HL-60 (cell line): ENCODE data around the gene DELE1.

Source experiments
- DNase-seq, 2 experiments: peaks; one replicate each; pipeline ENCODE4 v3.0.0-alpha.2; 2010 to 2020; ENCODE audit warnings: low read depth in 1 of 2, low spot score in 1 of 2
- H3K27ac ChIP-seq: fragments of 250-450 bp; sonication (Bioruptor Pico); replicated peaks from 2 replicates; pipeline ENCODE4 v1.5.1; 2020; ENCODE audit warnings: mild to moderate bottlenecking, moderate library complexity
- H3K27me3 ChIP-seq: fragments of 250-450 bp; sonication (Bioruptor Pico); 2 replicates; pipeline ENCODE4 v1.5.1; 2021; ENCODE audit warnings: mild to moderate bottlenecking, moderate library complexity; ENCODE audit not compliant: insufficient read depth, poor library complexity, severe bottlenecking
- H3K4me3 ChIP-seq: replicated peaks from 2 replicates; pipeline ENCODE4 v1.5.1; 2011; ENCODE audit warnings: mild to moderate bottlenecking, control low read depth, low read length; ENCODE audit not compliant: insufficient read depth
- GABPA ChIP-seq: IDR thresholded peaks from 2 replicates; pipeline ENCODE4 v1.6.1; 2012; ENCODE audit warnings: low read depth
- POLR2AphosphoS5 ChIP-seq: IDR thresholded peaks from 2 replicates; pipeline ENCODE4 v1.6.1; 2012; ENCODE audit warnings: low read depth
- SPI1 ChIP-seq: IDR thresholded peaks from 2 replicates; pipeline ENCODE4 v1.6.1; 2012; ENCODE audit warnings: low read depth, mild to moderate bottlenecking, borderline replicate concordance
- TF ChIP-seq, protein P1 (sequence below): IDR thresholded peaks from one replicate; pipeline ENCODE4 v1.5.1; 2011; ENCODE audit warnings: low read length, control low read depth, inconsistent platforms; ENCODE audit not compliant: insufficient read depth
- TF ChIP-seq, protein P2 (sequence below): IDR thresholded peaks from 2 replicates; pipeline ENCODE4 v1.6.1; 2012; ENCODE audit warnings: low read depth; ENCODE audit not compliant: insufficient replicate concordance

Gene DELE1

DNA sequence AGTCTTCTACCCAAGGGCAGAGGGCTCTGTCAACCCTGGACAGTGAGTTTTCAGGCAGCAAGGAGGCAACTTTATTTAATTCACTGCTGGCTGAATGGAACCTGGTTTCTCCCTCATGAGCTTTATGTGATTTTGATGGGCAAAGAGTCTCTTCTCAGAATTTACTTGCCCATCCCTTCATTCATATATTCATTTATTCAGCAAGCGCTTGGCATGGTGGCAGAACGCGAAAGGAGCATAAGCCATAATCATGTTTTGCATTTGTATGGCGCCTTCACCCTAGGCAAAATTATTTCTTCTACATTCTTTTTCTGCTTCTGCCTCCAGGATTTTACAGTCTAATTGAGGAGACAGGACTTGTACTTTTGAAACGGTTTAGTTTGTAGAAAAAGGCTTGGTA lies 8.0 kb downstream of the DELE1 start:
- no peaks in the 10 kb centered on the region for H3K27me3 ChIP-seq
- TF ChIP-seq, protein P1, sequence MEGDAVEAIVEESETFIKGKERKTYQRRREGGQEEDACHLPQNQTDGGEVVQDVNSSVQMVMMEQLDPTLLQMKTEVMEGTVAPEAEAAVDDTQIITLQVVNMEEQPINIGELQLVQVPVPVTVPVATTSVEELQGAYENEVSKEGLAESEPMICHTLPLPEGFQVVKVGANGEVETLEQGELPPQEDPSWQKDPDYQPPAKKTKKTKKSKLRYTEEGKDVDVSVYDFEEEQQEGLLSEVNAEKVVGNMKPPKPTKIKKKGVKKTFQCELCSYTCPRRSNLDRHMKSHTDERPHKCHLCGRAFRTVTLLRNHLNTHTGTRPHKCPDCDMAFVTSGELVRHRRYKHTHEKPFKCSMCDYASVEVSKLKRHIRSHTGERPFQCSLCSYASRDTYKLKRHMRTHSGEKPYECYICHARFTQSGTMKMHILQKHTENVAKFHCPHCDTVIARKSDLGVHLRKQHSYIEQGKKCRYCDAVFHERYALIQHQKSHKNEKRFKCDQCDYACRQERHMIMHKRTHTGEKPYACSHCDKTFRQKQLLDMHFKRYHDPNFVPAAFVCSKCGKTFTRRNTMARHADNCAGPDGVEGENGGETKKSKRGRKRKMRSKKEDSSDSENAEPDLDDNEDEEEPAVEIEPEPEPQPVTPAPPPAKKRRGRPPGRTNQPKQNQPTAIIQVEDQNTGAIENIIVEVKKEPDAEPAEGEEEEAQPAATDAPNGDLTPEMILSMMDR: no peak
- TF ChIP-seq, protein P2, sequence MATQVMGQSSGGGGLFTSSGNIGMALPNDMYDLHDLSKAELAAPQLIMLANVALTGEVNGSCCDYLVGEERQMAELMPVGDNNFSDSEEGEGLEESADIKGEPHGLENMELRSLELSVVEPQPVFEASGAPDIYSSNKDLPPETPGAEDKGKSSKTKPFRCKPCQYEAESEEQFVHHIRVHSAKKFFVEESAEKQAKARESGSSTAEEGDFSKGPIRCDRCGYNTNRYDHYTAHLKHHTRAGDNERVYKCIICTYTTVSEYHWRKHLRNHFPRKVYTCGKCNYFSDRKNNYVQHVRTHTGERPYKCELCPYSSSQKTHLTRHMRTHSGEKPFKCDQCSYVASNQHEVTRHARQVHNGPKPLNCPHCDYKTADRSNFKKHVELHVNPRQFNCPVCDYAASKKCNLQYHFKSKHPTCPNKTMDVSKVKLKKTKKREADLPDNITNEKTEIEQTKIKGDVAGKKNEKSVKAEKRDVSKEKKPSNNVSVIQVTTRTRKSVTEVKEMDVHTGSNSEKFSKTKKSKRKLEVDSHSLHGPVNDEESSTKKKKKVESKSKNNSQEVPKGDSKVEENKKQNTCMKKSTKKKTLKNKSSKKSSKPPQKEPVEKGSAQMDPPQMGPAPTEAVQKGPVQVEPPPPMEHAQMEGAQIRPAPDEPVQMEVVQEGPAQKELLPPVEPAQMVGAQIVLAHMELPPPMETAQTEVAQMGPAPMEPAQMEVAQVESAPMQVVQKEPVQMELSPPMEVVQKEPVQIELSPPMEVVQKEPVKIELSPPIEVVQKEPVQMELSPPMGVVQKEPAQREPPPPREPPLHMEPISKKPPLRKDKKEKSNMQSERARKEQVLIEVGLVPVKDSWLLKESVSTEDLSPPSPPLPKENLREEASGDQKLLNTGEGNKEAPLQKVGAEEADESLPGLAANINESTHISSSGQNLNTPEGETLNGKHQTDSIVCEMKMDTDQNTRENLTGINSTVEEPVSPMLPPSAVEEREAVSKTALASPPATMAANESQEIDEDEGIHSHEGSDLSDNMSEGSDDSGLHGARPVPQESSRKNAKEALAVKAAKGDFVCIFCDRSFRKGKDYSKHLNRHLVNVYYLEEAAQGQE: no peak
- TF ChIP-seq SPI1 (no peak), GABPA (no peak), POLR2AphosphoS5 (no peak)
- DNase-seq: no peak
- H3K27ac ChIP-seq: no peak overlapping the region
- no peak overlapping the region for H3K4me3 ChIP-seq

DNA sequence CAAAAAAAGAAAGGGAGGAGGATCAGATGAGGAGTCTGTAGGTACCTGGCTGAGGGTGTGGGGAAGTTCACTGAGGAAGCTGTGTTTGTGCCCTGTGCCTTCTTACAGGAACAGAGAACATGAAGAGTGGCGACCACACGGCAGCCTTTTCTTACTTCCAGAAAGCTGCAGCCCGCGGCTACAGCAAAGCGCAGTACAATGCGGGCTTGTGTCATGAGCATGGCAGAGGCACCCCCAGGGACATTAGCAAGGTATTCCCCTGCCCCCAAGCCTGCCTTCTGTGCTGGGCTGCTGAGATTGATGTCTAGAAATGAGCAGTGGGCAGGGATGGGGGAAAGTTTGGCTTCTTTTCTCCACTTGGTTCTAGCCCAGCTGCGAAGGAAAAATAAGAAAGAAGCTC lies 9.5 kb downstream of the DELE1 start:
- H3K4me3 ChIP-seq: no peak overlapping the region
- no peak overlapping the region for H3K27ac ChIP-seq
- no peaks in the 10 kb centered on the region for H3K27me3 ChIP-seq
- TF ChIP-seq, protein P1: no peak
- no peak for TF ChIP-seq POLR2AphosphoS5
- TF ChIP-seq, protein P2: no peak
- no peak for TF ChIP-seq SPI1
- TF ChIP-seq GABPA: no peak
- DNase-seq: no peak

DNA sequence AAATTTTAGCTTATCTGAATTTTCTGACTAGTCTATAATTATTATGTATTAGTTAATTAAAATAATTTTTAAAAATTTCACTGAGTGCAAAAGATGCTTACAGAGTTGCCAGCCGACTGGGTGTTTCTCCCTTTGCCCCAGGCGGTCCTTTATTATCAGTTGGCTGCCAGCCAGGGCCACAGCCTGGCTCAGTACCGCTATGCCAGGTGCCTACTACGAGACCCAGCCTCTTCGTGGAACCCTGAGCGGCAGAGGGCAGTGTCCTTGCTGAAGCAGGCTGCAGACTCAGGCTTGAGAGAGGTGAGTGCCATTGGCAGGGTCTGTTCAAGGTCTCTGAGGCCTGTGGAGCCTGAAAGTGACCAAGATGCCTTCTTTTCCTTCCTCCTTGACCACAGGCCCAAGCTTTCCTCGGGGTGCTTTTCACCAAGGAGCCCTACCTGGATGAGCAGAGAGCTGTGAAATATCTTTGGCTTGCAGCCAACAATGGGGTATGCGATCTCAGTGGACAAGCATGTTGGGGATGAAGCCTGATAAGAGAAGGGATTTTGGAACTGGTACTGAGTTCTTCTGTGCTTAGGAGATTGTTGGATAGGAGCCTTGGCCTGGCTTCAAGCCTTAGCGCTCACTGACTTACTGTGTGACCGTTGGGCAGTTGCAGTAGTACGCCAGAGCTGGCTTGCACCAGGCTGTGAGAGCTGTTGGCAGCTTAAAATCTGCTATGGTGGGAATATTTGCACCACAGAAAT lies 10.6 kb downstream of the DELE1 start:
- Histone ChIP-seq H3K4me3 (no peak overlapping the region), H3K27ac (no peak overlapping the region), H3K27me3 (no peaks in the 10 kb centered on the region)
- TF ChIP-seq SPI1 (no peak), GABPA (no peak), POLR2AphosphoS5 (no peak)
- TF ChIP-seq, protein P1: no peak
- TF ChIP-seq, protein P2: no peak
- DNase-seq: no peak
